NCI-H748 treated with DMSO at 0.1 percent for 48 hours (cell line): ENCODE results near the gene ADD2.

Source experiments
- DNase-seq: peaks from one replicate; lab custom pipeline; 2025; lab: John Stamatoyannopoulos, UW

Gene ADD2

GRCh38 chr2:70702711-70703395 is 65.1 kb downstream of the ADD2 start:
- DNase-seq = no peak

GRCh38 chr2:70698847-70699246 is 69.2 kb downstream of the ADD2 start:
- no peak for DNase-seq

- DNase-seq = no peak
Measured at GRCh38 chr2:70697603-70698383, 70.2 kb downstream of the ADD2 start.

- DNase-seq = no peak
Measured at GRCh38 chr2:70696142-70696541, 71.9 kb downstream of the ADD2 start.

- DNase-seq = no peak
Measured at GRCh38 chr2:70692256-70692655, 75.7 kb downstream of the ADD2 start.

GRCh38 chr2:70691497-70692140 is 76.4 kb downstream of the ADD2 start:
- DNase-seq = no peak

DNA sequence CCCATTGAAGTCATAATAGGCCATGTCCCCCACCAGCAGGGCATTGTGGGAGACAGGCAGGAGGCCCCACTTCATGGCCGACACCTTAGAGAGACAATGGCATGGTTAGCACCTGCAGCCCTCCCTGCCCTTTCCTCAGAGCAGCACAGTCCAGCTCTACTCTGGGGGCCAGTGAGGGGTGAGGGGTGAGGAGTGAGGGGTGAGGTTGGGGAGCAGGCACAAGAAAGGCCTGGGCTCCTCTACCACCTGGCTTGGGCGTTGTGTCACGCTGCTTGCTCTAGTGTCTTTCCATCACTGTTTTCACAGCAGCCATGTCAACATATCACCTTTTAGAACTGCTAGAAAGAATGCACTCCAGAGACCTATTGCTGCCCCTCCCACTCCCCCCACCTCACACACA is 77.2 kb downstream of the ADD2 start:
- no peak for DNase-seq

- no peak for DNase-seq
Measured at GRCh38 chr2:70688427-70688826, 79.6 kb downstream of the ADD2 start.

GRCh38 chr2:70687461-70687795 is 80.6 kb downstream of the ADD2 start:
- DNase-seq = no peak

DNA sequence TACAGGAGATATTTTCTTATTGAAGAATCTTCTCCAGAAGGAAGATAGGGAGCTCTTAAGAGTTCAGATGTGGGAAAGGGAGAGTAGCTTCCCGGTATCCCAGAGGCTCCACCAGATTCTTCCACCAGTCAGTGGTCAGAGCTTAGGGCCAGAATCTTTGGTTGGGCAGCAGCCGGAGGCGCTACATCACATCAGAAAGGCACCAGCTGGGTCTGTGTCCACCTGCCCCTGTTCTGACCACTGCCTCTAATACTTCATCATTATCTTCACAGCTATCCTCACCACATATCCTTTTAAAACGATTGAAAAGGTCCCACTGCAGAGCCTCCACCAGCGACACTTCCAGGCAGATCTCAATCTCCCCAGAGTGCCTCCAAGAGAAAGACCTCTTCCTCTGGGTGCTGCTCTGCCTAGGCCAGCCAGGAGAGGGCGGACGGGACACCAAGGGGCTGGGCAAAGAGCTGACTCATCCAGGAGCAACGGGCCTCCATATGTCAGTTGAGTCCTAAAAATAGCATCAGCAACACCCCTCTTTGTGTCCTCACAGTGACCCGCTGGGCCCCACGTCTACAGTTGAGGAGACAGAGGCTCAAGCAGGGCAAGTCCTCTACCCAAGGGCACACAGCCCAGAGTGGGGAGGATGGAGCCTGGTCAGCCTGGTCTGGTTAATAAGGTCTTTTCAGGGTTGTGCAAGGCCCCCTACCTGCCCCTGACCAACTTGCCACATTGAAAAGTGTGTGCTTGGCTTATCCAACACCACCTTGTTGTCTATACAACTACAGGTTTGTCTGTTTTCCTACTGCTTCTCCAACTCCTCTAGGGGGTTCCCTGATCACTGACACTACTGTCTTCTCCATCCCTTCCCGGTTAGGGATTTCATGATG is 81.2 kb downstream of the ADD2 start:
- no peak for DNase-seq

GRCh38 chr2:70685771-70686171 is 82.2 kb downstream of the ADD2 start:
- DNase-seq = no peak

GRCh38 chr2:70684846-70685622 is 83.0 kb downstream of the ADD2 start:
- DNase-seq = peak; percentile 56

- no peak for DNase-seq
Measured at GRCh38 chr2:70683455-70683854, 84.5 kb downstream of the ADD2 start.

GRCh38 chr2:70680735-70681134 is 87.3 kb downstream of the ADD2 start:
- DNase-seq = no peak

GRCh38 chr2:70679259-70679658 is 88.7 kb downstream of the ADD2 start:
- no peak for DNase-seq

- no peak for DNase-seq
Measured at GRCh38 chr2:70678576-70679143, 89.3 kb downstream of the ADD2 start.

DNA sequence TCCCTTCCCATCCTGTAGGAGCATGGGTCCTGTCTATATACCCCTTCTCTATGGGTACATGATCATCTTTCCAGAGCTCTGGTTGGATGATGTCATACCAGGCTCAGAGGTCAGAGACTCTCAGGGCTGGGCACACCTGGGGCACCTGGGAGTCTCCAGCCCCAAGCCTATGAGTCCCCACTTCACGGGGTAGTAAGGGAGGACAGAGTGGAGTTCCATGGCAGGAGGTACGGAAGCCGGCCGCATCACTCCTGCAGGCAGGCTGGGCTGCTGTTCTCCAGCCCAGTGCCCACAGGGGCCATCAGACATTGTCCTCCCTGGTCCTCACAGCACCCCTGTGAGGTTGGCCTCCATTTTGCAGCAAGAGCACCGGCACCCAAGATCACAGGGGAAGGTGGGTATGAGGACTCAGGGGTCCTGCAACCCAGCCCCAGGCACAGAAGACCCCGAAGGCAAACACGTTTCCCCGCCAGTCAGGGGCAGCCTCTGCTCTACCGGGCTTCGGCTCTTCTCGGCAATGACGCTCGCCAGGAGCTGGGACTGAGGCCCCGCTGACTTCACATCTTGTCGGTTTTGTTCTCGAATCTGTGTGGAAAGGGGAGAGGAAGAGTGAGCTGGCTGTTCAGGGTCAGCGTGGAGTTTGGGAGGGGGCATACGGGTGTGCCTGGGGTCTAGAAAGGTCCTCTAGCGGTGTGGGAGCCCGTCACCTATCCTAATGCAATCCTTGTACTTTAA is 91.5 kb downstream of the ADD2 start:
- no peak for DNase-seq

- no peak for DNase-seq
Measured at GRCh38 chr2:70675862-70676261, 92.1 kb downstream of the ADD2 start.

DNA sequence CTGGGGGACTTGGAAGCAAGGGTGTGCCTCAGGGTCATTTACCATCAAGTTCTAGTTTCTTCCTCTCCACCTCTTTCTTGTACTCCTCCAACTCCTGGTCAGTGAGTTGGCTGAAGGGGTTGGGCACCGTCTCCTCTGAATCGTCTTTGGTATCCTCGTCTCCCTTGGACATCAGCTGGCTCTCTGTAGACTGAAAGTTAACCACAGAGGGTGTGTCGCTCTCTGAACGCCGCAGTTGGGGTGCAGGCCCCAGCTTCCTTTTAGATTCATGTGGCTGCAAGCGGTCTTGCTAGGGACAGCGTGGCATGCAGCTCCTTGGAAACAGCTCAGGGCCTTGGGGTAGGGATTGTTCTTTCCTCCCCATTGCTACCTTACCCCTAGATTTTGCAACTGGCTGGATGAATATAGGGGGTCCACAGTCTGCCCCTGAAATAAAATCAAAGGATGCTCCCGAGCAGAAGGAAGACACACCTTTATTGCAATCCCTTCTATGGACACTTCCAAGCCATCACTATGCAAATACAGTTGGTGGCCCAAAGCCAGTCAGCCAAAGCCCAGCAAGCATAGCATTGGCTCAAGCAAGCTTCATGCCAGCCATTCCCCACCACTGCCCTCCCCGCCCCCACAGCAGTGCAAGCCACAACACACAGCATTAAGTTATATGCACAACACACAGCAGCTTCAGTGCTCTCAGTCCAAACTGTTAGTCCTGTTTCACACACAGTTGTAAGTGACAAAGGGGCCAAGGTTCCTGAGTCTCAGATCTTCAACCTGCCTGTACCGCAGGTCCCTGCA is 93.2 kb downstream of the ADD2 start:
- DNase-seq = no peak
